ENCODE measurements around the gene DLGAP1.

GRCh38 chr18:3599861-3600260, 855.2 kb downstream of the DLGAP1 start:
- TF ChIP-seq EZH2 (IDR thresholded peaks at IDR 0.05; ENCODE audit: borderline replicate concordance) (no peak), CTCF (IDR thresholded peaks at IDR 0.05; ENCODE audit: poor library complexity) (no peak)
